ENCODE results near the gene SLC7A10. TPM values are rescaled to one million over a fixed set of nuclear protein-coding genes. Genes with fewer than 3 reads are reported as not detected.

SLC7A10 gene
- total RNA-seq, 4 donors from 2014 or later, result not detected

GRCh38 chr19:33241530-33242101 is 16.0 kb upstream of the SLC7A10 start:
- intact Hi-C loops (cut with DNase I; ENCODE audit: low total_unique reads), result loop anchor here (1.0 to 5.0 kb wide), 3 partner anchors 61 to 531 kb away; partner anchors contain the start of gene CEBPA
- H3K27me3 ChIP-seq, result no peaks in the 10 kb centered on the region
- H3K36me3 ChIP-seq, result no peaks in the 10 kb centered on the region
- H3K9me3 ChIP-seq, result no peaks in the 10 kb centered on the region
- no peak for TF ChIP-seq POLR2A (IDR thresholded peaks at IDR 0.05)
- peak; percentile 81 to 91 (median 84) for TF ChIP-seq CTCF (IDR thresholded peaks at IDR 0.05 in 4 of 5, conservative IDR thresholded peaks at IDR 0.05 in 1 of 5)
- ATAC-seq (peak in 1 of 2 donors; percentile 33), DNase-seq (no peak)
- in situ Hi-C loops (cut with MboI; ENCODE audit: low sequenced_read_pairs in 4 of 4), result loop anchor here in 3 of 4 donors (25.0 kb wide), 1 partner anchor 521 kb away; no protein-coding TSS in a partner anchor
- no peak overlapping the region for H3K4me3 ChIP-seq
- no peak overlapping the region for H3K27ac ChIP-seq
- no peaks in the 10 kb centered on the region for H3K4me1 ChIP-seq

- no peak for ATAC-seq
Measured at GRCh38 chr19:33241091-33241529, 15.5 kb upstream of the SLC7A10 start.

GRCh38 chr19:33240181-33240771 is 14.6 kb upstream of the SLC7A10 start:
- TF ChIP-seq CTCF (IDR thresholded peaks at IDR 0.05 in 4 of 5, conservative IDR thresholded peaks at IDR 0.05 in 1 of 5), result no peak
- no peak for TF ChIP-seq POLR2A (IDR thresholded peaks at IDR 0.05)
- intact Hi-C loops (cut with DNase I; ENCODE audit: low total_unique reads), result loop anchor here (5.0 kb wide), 2 partner anchors 62 to 532 kb away; partner anchors contain the start of gene CEBPA
- Histone ChIP-seq H3K4me3 (no peak overlapping the region), H3K4me1 (no peaks in the 10 kb centered on the region), H3K36me3 (no peaks in the 10 kb centered on the region), H3K27ac (no peak overlapping the region), H3K27me3 (no peaks in the 10 kb centered on the region), H3K9me3 (no peaks in the 10 kb centered on the region)
- in situ Hi-C loops (cut with MboI; ENCODE audit: low sequenced_read_pairs in 4 of 4), result loop anchor here in 3 of 4 donors (25.0 kb wide), 1 partner anchor 522 kb away; no protein-coding TSS in a partner anchor
- ATAC-seq (no peak), DNase-seq (no peak)

More at GRCh38 chr19:33241091-33241529, 15.5 kb upstream of the SLC7A10 start:
- Histone ChIP-seq H3K4me1 (no peaks in the 10 kb centered on the region), H3K9me3 (no peaks in the 10 kb centered on the region), H3K27me3 (no peaks in the 10 kb centered on the region), H3K27ac (no peak overlapping the region), H3K4me3 (no peak overlapping the region), H3K36me3 (no peaks in the 10 kb centered on the region)
- in situ Hi-C loops (cut with MboI; ENCODE audit: low sequenced_read_pairs in 4 of 4), result loop anchor here in 3 of 4 donors (25.0 kb wide), 1 partner anchor 521 kb away; no protein-coding TSS in a partner anchor
- no peak for DNase-seq
- intact Hi-C loops (cut with DNase I; ENCODE audit: low total_unique reads), result loop anchor here (1.0 to 5.0 kb wide), 3 partner anchors 61 to 531 kb away; partner anchors contain the start of gene CEBPA
- no peak for TF ChIP-seq CTCF (IDR thresholded peaks at IDR 0.05 in 4 of 5, conservative IDR thresholded peaks at IDR 0.05 in 1 of 5)

GRCh38 chr19:33239223-33239975 is 13.7 kb upstream of the SLC7A10 start:
- ATAC-seq (no peak), DNase-seq (no peak)
- Histone ChIP-seq H3K9me3 (no peaks in the 10 kb centered on the region), H3K4me1 (no peaks in the 10 kb centered on the region), H3K36me3 (no peaks in the 10 kb centered on the region), H3K27ac (no peak overlapping the region), H3K27me3 (no peaks in the 10 kb centered on the region), H3K4me3 (no peak overlapping the region)
- intact Hi-C loops (cut with DNase I; ENCODE audit: low total_unique reads) (no loop called here), in situ Hi-C loops (cut with MboI; ENCODE audit: low sequenced_read_pairs in 4 of 4) (loop anchor here in 3 of 4 donors (5.0 to 25.0 kb wide), 3 partner anchors 95 to 523 kb away; no protein-coding TSS in a partner anchor)
- no peak for TF ChIP-seq CTCF (IDR thresholded peaks at IDR 0.05 in 4 of 5, conservative IDR thresholded peaks at IDR 0.05 in 1 of 5)
- TF ChIP-seq POLR2A (IDR thresholded peaks at IDR 0.05), result no peak
